ENCODE measurements around the gene PGR.

GRCh38 chr11:101034076-101034475 lies 95.5 kb downstream of the PGR start:
- TF ChIP-seq CTCF (IDR thresholded peaks at IDR 0.05; ENCODE audit: borderline replicate concordance, extremely low read depth, low read length, poor library complexity, severe bottlenecking): no peak
- no peak for TF ChIP-seq EZH2 (IDR thresholded peaks at IDR 0.05; ENCODE audit: borderline replicate concordance, low read depth, low read length, severe bottlenecking)
